SU-DHL-6 (cell line): Measurements from ENCODE around the gene LCORL.

Experiments used
- H2AFZ ChIP-seq: fragments of 200-600 bp; sonication (generic); 2 replicates; pipeline ENCODE4 v1.6.1; 2014; ENCODE audit warnings: low read depth, mild to moderate bottlenecking, moderate library complexity, mixed read lengths, antibody characterized with exemption, low read length; ENCODE audit not compliant: severe bottlenecking
- H3F3A ChIP-seq: fragments of 200-600 bp; shearing (Covaris generic); 2 replicates; pipeline ENCODE4 v1.6.0; 2016; ENCODE audit warnings: antibody characterized with exemption, mild to moderate bottlenecking; ENCODE audit not compliant: insufficient read depth
- H3K27ac ChIP-seq: fragments of 200-600 bp; sonication (generic); 2 replicates; pipeline ENCODE4 v1.5.1; 2016; ENCODE audit warnings: low read depth, mild to moderate bottlenecking, low read length, moderate library complexity, mixed read lengths
- H3K27me3 ChIP-seq: fragments of 200-600 bp; sonication (generic), shearing (Covaris generic); 2 replicates; pipeline ENCODE4 v1.6.0; 2014; ENCODE audit warnings: mild to moderate bottlenecking, low read length
- H3K36me3 ChIP-seq: fragments of 200-600 bp; sonication (generic); 2 replicates; pipeline ENCODE4 v1.6.1; 2014; ENCODE audit warnings: mild to moderate bottlenecking, low read length, mixed read lengths
- H3K4me2 ChIP-seq: fragments of 300-600, 200-600 bp; shearing (Covaris generic), sonication (generic); 2 replicates; pipeline ENCODE4 v1.6.0; 2014; ENCODE audit warnings: low read length, low read depth, mild to moderate bottlenecking; ENCODE audit not compliant: poor library complexity, severe bottlenecking
- H3K4me3 ChIP-seq: fragments of 200-600 bp; sonication (generic); 2 replicates; pipeline ENCODE4 v1.5.1; 2014; ENCODE audit warnings: antibody characterized with exemption, low read length, mild to moderate bottlenecking, mixed read lengths; ENCODE audit not compliant: insufficient read depth, poor library complexity, severe bottlenecking
- H3K79me2 ChIP-seq: fragments of 200-600 bp; sonication (generic); 2 replicates; pipeline ENCODE4 v1.6.1; 2014; ENCODE audit warnings: mild to moderate bottlenecking, low read length, moderate library complexity; ENCODE audit not compliant: insufficient read depth
- H3K9ac ChIP-seq: fragments of 200-600 bp; sonication (generic); 2 replicates; pipeline ENCODE4 v1.7.0; 2014; ENCODE audit warnings: mild to moderate bottlenecking, low read length
- H3K9me2 ChIP-seq: fragments of 200-600 bp; sonication (generic); replicated peaks from 2 replicates; pipeline ENCODE4 v1.6.1; 2014; ENCODE audit warnings: low read length; ENCODE audit not compliant: insufficient read depth
- H3K9me3 ChIP-seq: fragments of 200-600 bp; sonication (generic); 2 replicates; pipeline ENCODE4 v1.6.1; 2014; ENCODE audit warnings: low read length, mixed read lengths; ENCODE audit not compliant: insufficient read depth
- H4K20me1 ChIP-seq: fragments of 200-600 bp; sonication (generic); 2 replicates; pipeline ENCODE4 v1.6.1; 2014; ENCODE audit warnings: low read depth, mild to moderate bottlenecking, antibody characterized with exemption, low read length, moderate library complexity, mixed read lengths
- EZH2phosphoT487 ChIP-seq: fragments of 200-600 bp; sonication (generic), shearing (Covaris generic); conservative IDR thresholded peaks from 2 replicates; pipeline ENCODE4 v1.6.1; 2018; ENCODE audit warnings: mild to moderate bottlenecking, antibody characterized with exemption, low read length, moderate library complexity, mixed read lengths
- TF ChIP-seq, protein P1 (sequence below): fragments of 200-600 bp; sonication (generic); IDR thresholded peaks from one replicate; pipeline ENCODE4 v1.5.1; 2017; ENCODE audit warnings: antibody characterized with exemption, mild to moderate bottlenecking, low read length, moderate library complexity; ENCODE audit not compliant: insufficient read depth, poor library complexity, severe bottlenecking

LCORL gene

DNA sequence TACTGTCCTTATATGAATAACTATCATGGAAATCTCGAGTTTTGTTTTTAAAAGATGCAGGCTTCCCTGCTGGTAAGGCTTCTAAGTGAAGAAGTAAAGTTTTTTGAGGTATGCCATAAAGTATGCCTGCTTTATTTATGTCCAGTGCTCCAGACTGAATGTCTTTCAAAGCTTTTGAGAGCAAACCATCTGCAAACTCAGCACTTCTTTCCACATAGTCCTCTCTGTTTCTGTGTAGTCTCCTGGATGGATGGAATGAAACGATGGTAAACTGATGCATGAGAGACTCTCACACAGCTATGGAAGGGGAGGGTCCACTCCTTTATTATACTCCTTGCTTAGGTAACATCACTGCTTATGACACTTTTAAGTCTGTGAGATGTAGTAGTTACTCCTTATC, 137.0 kb downstream of the LCORL start:
- Histone ChIP-seq H3K4me2 (no peak overlapping the region), H3K27me3 (no peaks in the 10 kb centered on the region)

DNA sequence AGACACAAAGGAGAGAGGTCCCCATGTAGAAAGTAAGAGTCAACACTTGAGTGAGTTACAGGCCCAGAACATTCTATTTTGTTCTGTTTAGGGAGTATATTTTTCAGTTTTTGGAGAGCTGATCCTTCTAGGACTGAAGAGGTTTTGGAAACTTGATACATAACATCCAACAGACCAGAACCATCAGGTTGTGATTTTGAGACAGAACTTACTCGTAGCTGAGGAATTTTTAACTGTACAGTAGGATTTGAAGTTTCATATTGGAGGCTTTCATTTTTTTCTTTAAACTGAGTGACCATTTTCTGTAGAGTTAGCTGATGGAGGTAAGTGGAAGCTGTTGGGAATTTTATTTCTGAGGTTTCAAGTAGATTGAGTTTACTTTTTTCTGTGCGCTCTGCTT, 137.5 kb downstream of the LCORL start:
- H3K4me2 ChIP-seq, result no peak overlapping the region

More for the DNA sequence above, 137.0 kb downstream of the LCORL start:
- Histone ChIP-seq H3K79me2 (no peaks in the 10 kb centered on the region), H3K9me2 (no peaks in the 10 kb centered on the region), H2AFZ (no peak overlapping the region), H3K4me3 (no peak overlapping the region), H4K20me1 (no peaks in the 10 kb centered on the region; the same call in 1 of the 2 replicates), H3K9ac (no peak overlapping the region), H3K27ac (no peak overlapping the region), H3K9me3 (no peaks in the 10 kb centered on the region), H3K36me3 (no peaks in the 10 kb centered on the region; the same call in 1 of the 2 replicates), H3F3A (no peaks in the 10 kb centered on the region; the same call in 1 of the 2 replicates)
- TF ChIP-seq, protein P1, sequence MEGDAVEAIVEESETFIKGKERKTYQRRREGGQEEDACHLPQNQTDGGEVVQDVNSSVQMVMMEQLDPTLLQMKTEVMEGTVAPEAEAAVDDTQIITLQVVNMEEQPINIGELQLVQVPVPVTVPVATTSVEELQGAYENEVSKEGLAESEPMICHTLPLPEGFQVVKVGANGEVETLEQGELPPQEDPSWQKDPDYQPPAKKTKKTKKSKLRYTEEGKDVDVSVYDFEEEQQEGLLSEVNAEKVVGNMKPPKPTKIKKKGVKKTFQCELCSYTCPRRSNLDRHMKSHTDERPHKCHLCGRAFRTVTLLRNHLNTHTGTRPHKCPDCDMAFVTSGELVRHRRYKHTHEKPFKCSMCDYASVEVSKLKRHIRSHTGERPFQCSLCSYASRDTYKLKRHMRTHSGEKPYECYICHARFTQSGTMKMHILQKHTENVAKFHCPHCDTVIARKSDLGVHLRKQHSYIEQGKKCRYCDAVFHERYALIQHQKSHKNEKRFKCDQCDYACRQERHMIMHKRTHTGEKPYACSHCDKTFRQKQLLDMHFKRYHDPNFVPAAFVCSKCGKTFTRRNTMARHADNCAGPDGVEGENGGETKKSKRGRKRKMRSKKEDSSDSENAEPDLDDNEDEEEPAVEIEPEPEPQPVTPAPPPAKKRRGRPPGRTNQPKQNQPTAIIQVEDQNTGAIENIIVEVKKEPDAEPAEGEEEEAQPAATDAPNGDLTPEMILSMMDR, result no peak
- TF ChIP-seq EZH2phosphoT487, result no peak

DNA sequence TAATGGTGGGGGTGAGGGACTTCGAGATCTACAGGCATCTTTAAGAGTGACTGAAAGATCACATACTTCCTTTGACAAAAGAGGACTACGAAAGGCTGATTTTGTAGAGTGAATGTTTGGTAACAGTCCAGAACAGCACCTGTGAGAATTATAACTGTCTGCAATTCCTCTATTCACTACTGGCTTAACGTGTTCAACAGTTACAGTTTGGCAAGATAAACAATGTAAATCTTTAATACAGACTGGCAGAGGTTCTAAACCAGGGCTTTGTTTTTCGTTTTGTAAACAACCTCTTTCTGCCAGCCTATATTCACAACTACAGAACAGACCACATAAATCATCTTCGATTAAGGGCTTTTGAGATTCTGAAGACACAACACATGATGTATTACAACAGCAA, 143.9 kb downstream of the LCORL start:
- no peaks in the 10 kb centered on the region for H3K27me3 ChIP-seq
- TF ChIP-seq EZH2phosphoT487, result no peak
- H3K4me2 ChIP-seq, result no peak overlapping the region
- no peaks in the 10 kb centered on the region for H3K9me2 ChIP-seq
- H3F3A ChIP-seq, result no peaks in the 10 kb centered on the region; the same call in 1 of the 2 replicates
- no peak overlapping the region for H3K9ac ChIP-seq
- no peaks in the 10 kb centered on the region for H3K79me2 ChIP-seq
- H3K9me3 ChIP-seq, result no peaks in the 10 kb centered on the region
- no peak overlapping the region for H2AFZ ChIP-seq
- H3K4me3 ChIP-seq, result no peak overlapping the region
- peaks cover 9% of the 10 kb centered on the region for H3K36me3 ChIP-seq
- no peaks in the 10 kb centered on the region; the same call in 1 of the 2 replicates for H4K20me1 ChIP-seq
- no peak overlapping the region for H3K27ac ChIP-seq

More for the DNA sequence above, 137.5 kb downstream of the LCORL start:
- H3K9me3 ChIP-seq, result no peaks in the 10 kb centered on the region
- H3K4me3 ChIP-seq, result no peak overlapping the region
- no peak overlapping the region for H3K27ac ChIP-seq
- H3K9me2 ChIP-seq, result no peaks in the 10 kb centered on the region
- no peak overlapping the region for H2AFZ ChIP-seq
- H4K20me1 ChIP-seq, result no peaks in the 10 kb centered on the region; the same call in 1 of the 2 replicates
- H3K27me3 ChIP-seq, result no peaks in the 10 kb centered on the region
- H3K9ac ChIP-seq, result no peak overlapping the region
- TF ChIP-seq, protein P1, result no peak
- no peak for TF ChIP-seq EZH2phosphoT487
- no peaks in the 10 kb centered on the region; the same call in 1 of the 2 replicates for H3F3A ChIP-seq
- no peaks in the 10 kb centered on the region; the same call in 1 of the 2 replicates for H3K36me3 ChIP-seq
- no peaks in the 10 kb centered on the region for H3K79me2 ChIP-seq

DNA sequence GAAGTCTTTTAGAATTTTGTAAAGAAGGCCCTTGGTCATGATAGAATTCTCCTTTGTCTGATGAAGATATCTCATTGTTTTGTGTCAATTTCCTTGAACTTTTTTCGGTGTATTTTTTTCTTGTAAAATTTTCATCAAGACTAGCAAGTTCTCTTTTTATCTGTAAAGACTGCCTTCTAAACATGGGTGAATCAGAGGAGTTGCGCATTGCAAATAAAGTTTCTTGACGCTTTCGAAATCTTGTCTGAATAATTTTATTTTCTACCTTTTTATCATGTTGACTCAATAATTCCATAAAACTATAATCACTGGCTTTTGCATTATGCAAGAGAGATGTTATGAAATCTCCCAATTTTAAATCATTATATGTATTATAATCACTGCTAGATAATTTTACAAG, 144.6 kb downstream of the LCORL start:
- Histone ChIP-seq H3K36me3 (peaks cover 9% of the 10 kb centered on the region), H3K27me3 (no peaks in the 10 kb centered on the region), H2AFZ (no peak overlapping the region), H4K20me1 (no peaks in the 10 kb centered on the region; the same call in 1 of the 2 replicates), H3K9me3 (no peaks in the 10 kb centered on the region), H3K9ac (no peak overlapping the region), H3K27ac (no peak overlapping the region), H3F3A (no peaks in the 10 kb centered on the region; the same call in 1 of the 2 replicates), H3K9me2 (no peaks in the 10 kb centered on the region), H3K4me3 (no peak overlapping the region), H3K79me2 (no peaks in the 10 kb centered on the region), H3K4me2 (no peak overlapping the region)
- TF ChIP-seq EZH2phosphoT487, result no peak
- TF ChIP-seq, protein P1, result no peak
